Suprapubic skin (tissue), 4 donors: ENCODE data around the gene TMCC1. TPM values are rescaled to one million over a fixed set of nuclear protein-coding genes. Genes with fewer than 3 reads are reported as not detected.

Experiments used
- DNase-seq, 2 donors: peaks; one replicate each; pipeline ENCODE4 v3.0.0-alpha.2; 2019; ENCODE audit warnings: low spot score in 2 of 2
- H3K27ac ChIP-seq: fragments of 200-600 bp; sonication (generic); one replicate; pipeline ENCODE4 v1.5.1; 2019
- H3K27me3 ChIP-seq: fragments of 200-600 bp; sonication (generic); one replicate; pipeline ENCODE4 v1.5.1; 2019
- H3K36me3 ChIP-seq: fragments of 200-600 bp; sonication (generic); one replicate; pipeline ENCODE4 v1.5.1; 2019
- H3K4me1 ChIP-seq: fragments of 200-600 bp; sonication (generic); one replicate; pipeline ENCODE4 v1.5.1; 2019
- H3K4me3 ChIP-seq: fragments of 200-600 bp; sonication (generic); one replicate; pipeline ENCODE4 v1.5.1; 2019; ENCODE audit warnings: mild to moderate bottlenecking
- H3K9me3 ChIP-seq: fragments of 200-600 bp; sonication (generic); one replicate; pipeline ENCODE4 v1.5.1; 2019
- CTCF ChIP-seq, 2 donors: fragments of 200-600 bp in 1 of 2; fragments of 450-650 bp in 1 of 2; sonication (generic) in 1 of 2; IDR thresholded peaks; one replicate each; pipeline ENCODE4 v1.5.1; 2016 to 2019; ENCODE audit warnings: antibody characterized with exemption in 2 of 2, mild to moderate bottlenecking in 1 of 2, moderate library complexity in 1 of 2
- EP300 ChIP-seq: sonication (generic); formaldehyde crosslinking; IDR thresholded peaks from one replicate; pipeline ENCODE4 v1.6.1; 2017; ENCODE audit warnings: antibody characterized with exemption
- POLR2A ChIP-seq, 2 donors: fragments of 450-650 bp; IDR thresholded peaks; one replicate each; pipeline ENCODE4 v1.6.1; 2017; ENCODE audit warnings: antibody characterized with exemption in 2 of 2, mild to moderate bottlenecking in 2 of 2, moderate library complexity in 2 of 2
- POLR2AphosphoS5 ChIP-seq, 3 donors: sonication (generic); formaldehyde crosslinking; IDR thresholded peaks; one replicate each; pipeline ENCODE4 v1.6.1; 2017; ENCODE audit warnings: antibody characterized with exemption in 3 of 3
- WGBS: methylation state at CpG from one replicate; pipeline ENCODE4 v1.1.5; 2018; 5-methylcytosine and 5-hydroxymethylcytosine counted together
- total RNA-seq, 4 donors: library from RNA; depleted of rRNA; stranded (reverse); fragments of >200 nt; gene quantifications; one replicate each; pipeline ENCODE4 v1.1.0, GENCODE V29; 2016

TMCC1 gene
- total RNA-seq, 4 donors from 2014 or later = 14.6 to 26.4 (median 22.4) TPM

- Histone ChIP-seq H3K4me1 (peaks cover 13% of the 10 kb centered on the region), H3K27me3 (no peaks in the 10 kb centered on the region), H3K27ac (no peak overlapping the region), H3K4me3 (no peak overlapping the region), H3K9me3 (no peaks in the 10 kb centered on the region), H3K36me3 (no peaks in the 10 kb centered on the region)
- WGBS = 71% methylated on average over 4 of the region's 4 CpGs
- DNase-seq = no peak
- TF ChIP-seq POLR2A (IDR thresholded peaks at IDR 0.05) = no peak
- TF ChIP-seq CTCF (IDR thresholded peaks at IDR 0.05) = no peak
- TF ChIP-seq EP300 = no peak
- TF ChIP-seq POLR2AphosphoS5 (IDR thresholded peaks at IDR 0.05) = no peak
These were observed 175.3 kb downstream of the TMCC1 start for GRCh38 chr3:129718201-129718600.

GRCh38 chr3:129715854-129716253, 177.7 kb downstream of the TMCC1 start:
- Histone ChIP-seq H3K9me3 (no peaks in the 10 kb centered on the region), H3K36me3 (no peaks in the 10 kb centered on the region), H3K27ac (no peak overlapping the region), H3K27me3 (no peaks in the 10 kb centered on the region), H3K4me1 (peaks cover 5% of the 10 kb centered on the region), H3K4me3 (no peak overlapping the region)
- WGBS = 93% methylated on average over 2 of the region's 2 CpGs
- TF ChIP-seq CTCF (IDR thresholded peaks at IDR 0.05) = no peak
- TF ChIP-seq POLR2AphosphoS5 (IDR thresholded peaks at IDR 0.05) = no peak
- TF ChIP-seq EP300 = no peak
- TF ChIP-seq POLR2A (IDR thresholded peaks at IDR 0.05) = no peak
- DNase-seq = no peak

- DNase-seq = no peak
- no peak overlapping the region for H3K27ac ChIP-seq
- no peaks in the 10 kb centered on the region for H3K27me3 ChIP-seq
- H3K9me3 ChIP-seq = no peaks in the 10 kb centered on the region
- peaks cover 4% of the 10 kb centered on the region for H3K4me1 ChIP-seq
- WGBS = 96% methylated on average over 1 of the region's 1 CpG
- TF ChIP-seq EP300 = no peak
- no peak for TF ChIP-seq POLR2A (IDR thresholded peaks at IDR 0.05)
- TF ChIP-seq POLR2AphosphoS5 (IDR thresholded peaks at IDR 0.05) = no peak
- TF ChIP-seq CTCF (IDR thresholded peaks at IDR 0.05) = no peak
- H3K36me3 ChIP-seq = no peaks in the 10 kb centered on the region
- no peak overlapping the region for H3K4me3 ChIP-seq
These were observed 185.1 kb downstream of the TMCC1 start for GRCh38 chr3:129708328-129708861.

- H3K27ac ChIP-seq = no peak overlapping the region
- TF ChIP-seq EP300 (no peak), POLR2AphosphoS5 (IDR thresholded peaks at IDR 0.05) (no peak), POLR2A (IDR thresholded peaks at IDR 0.05) (no peak), CTCF (IDR thresholded peaks at IDR 0.05) (no peak)
- H3K4me3 ChIP-seq = no peak overlapping the region
- no peaks in the 10 kb centered on the region for H3K36me3 ChIP-seq
- DNase-seq = no peak
- no peaks in the 10 kb centered on the region for H3K27me3 ChIP-seq
- H3K9me3 ChIP-seq = no peaks in the 10 kb centered on the region
- 92% methylated on average over 3 of the region's 3 CpGs for WGBS
- peaks cover 4% of the 10 kb centered on the region for H3K4me1 ChIP-seq
These were observed 188.2 kb downstream of the TMCC1 start for GRCh38 chr3:129705274-129705673.

GRCh38 chr3:129703913-129704312, 189.6 kb downstream of the TMCC1 start:
- H3K4me1 ChIP-seq = peaks cover 4% of the 10 kb centered on the region
- WGBS = 60% methylated on average over 2 of the region's 2 CpGs
- no peak for DNase-seq

More at GRCh38 chr3:129703913-129704312, 189.6 kb downstream of the TMCC1 start:
- H3K9me3 ChIP-seq = no peaks in the 10 kb centered on the region
- no peaks in the 10 kb centered on the region for H3K36me3 ChIP-seq
- no peak overlapping the region for H3K27ac ChIP-seq
- H3K4me3 ChIP-seq = no peak overlapping the region
- no peaks in the 10 kb centered on the region for H3K27me3 ChIP-seq
- no peak for TF ChIP-seq POLR2AphosphoS5 (IDR thresholded peaks at IDR 0.05)
- TF ChIP-seq POLR2A (IDR thresholded peaks at IDR 0.05) = no peak
- TF ChIP-seq EP300 = no peak
- no peak for TF ChIP-seq CTCF (IDR thresholded peaks at IDR 0.05)
